Activated CD8-positive, alpha-beta memory T cell treated with anti-CD3 and anti-CD28 coated beads, Interleukin-2, amount 50 U/mL, for 24 hours (primary cell): ENCODE measurements around the gene PRSS2.
"Not testable (repeated sequence)": the region's sequence is repeated elsewhere in the genome, so short reads cannot be mapped to it uniquely, and the experiment has no call there.

ENCODE experiments used
- DNase-seq: peaks from one replicate; pipeline ENCODE4 v3.0.0-alpha.2; 2020; ENCODE audit errors: extremely low read depth

Gene PRSS2

DNA sequence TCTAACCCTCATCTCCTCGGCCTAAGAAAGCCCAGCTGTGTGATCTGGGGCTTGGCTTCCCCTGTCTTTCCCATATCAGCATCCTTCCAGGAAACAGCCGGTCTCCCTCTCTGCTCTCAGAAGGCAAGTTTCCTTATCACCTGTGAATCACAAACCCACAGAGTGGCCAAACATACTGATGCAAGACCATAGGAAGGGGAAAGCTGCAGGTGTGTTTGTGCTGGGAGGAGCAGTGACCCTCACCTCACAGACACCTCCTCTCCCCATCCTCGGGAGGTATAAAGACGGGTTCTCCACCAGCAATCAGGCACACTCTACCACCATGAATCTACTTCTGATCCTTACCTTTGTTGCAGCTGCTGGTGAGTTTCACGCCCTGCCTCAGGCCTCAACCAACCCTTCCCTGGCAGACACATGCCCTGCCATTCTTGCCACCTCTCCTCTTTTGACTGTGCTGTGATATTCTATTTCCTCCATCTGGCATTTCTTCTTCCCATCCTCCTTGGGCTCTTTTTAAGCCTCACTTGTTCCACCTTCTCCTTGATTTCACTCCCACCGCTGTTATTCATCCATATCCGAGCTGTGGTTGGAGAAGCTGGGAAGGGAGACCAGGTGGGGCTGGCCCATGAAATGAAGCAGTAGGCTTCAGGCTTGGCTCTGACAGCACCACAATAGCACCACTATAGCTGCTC lies at the start of gene PRSS2:
Gene PRSS2 (plus strand): TSS at position 310 of the 692 bp plus-strand sequence. CDS start 13 bp downstream, at position 323.
- DNase-seq, result no peak

- DNase-seq, result no peak
Observed at GRCh38 chr7:142720986-142721385, 49.8 kb upstream of the PRSS2 start.

GRCh38 chr7:142722248-142722794 lies 48.4 kb upstream of the PRSS2 start:
- DNase-seq, result no peak

DNA sequence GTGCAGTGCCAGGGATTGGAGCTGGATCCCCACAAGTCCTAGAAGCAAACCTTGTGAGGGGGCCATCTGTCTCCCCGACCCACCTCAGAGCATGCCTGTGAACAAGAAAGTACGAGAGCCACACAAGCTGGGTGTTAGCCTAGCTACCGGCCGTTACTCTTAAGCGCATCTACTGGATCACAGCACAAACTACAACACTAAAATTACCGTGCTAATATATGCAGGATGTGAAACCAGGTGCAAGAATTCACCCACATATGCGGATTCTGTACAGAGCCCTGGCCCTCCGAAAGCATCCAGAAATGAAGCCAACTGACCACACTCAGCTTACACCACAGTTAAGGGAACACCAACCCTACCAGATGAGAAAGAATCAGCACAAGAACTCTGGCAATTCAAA lies 37.5 kb upstream of the PRSS2 start:
- no peak for DNase-seq

DNA sequence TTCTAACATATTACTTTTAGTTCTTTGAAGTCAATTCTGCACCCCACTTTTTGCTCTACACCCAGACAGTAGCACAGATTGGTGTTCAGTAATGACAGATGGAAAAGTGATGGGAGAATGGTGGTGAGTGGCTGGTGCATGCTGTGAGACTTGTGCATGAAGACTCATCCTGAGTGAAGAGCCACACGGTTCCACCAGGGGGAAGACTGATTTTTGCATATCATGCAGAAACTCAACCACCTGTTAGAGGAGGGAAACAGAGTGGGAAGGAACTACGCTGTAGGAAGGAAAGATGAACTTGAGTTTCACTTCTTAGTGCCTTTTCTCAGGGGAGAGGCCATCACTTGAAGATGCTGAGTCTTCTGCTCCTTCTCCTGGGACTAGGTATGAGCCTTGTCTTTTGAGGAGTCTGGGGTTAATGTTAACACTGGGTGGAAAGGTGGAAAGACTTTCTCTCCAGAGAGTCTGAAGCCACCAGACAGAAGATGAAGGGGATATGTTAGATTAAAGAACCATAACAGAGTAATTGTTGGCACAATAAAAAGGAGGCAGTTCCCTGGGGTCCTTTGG lies 30.8 kb upstream of the PRSS2 start:
- DNase-seq, result no peak

GRCh38 chr7:142740786-142741185 lies 30.0 kb upstream of the PRSS2 start:
- DNase-seq, result no peak

DNA sequence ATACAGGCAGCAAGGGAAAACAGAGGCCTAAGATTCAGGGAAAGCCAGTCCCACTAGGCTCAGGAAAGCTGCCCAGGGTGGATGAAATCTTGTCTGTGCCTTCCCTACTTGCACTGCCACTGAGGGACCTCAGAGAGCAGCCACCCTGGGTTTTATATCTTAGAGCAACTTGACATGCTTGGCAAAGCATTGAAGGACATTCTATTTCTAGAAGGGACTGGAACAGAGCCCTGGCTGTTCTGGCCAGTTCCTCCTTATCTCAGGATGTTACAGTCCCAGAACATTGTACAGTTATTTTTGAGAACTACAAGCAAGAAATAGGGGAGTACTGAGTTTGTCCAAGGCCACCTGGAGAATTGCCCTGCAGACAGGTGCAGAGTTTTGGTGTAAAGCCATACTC lies 28.8 kb upstream of the PRSS2 start:
- not testable (repeated sequence) for DNase-seq

GRCh38 chr7:142745091-142745635 lies 25.6 kb upstream of the PRSS2 start:
- no peak for DNase-seq

DNA sequence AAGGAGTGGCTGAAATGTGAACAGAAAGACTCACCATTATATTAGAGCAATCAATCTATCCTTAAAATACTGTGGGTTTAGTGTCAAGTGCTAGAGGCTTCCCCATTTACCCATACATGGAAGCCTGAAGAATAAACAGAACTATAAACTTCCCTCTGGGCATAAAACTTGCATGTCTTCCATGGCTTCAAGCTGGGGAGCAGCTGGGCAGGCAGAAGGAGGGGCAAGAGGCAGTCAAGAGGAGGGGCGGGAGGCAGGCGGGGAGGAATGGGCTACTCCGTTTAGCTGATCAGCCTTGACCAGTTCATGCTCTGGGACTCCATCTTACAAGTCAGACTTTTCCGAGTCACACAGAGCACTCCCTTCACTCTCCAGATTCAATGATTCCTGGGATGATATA lies 25.0 kb upstream of the PRSS2 start:
- no peak for DNase-seq

DNA sequence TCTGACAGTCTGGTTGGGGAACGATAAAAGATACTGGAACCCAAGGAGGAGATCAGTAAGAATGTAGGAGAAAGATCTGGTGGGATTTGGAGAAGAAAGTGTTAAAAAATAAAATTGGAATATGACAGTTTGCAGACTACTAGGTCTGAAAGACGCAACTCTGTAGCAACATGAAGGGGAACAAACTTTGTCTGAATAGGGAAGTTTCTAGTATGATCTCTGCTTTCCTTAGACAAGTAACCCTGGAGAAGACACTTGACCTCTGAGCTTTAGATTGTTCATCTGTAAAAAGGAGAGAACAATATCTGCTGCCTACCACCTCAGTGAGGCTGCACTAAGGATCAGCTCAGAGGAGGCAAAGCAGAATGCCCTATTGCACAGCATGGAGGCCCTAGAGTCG lies 24.5 kb upstream of the PRSS2 start:
- DNase-seq, result no peak

DNA sequence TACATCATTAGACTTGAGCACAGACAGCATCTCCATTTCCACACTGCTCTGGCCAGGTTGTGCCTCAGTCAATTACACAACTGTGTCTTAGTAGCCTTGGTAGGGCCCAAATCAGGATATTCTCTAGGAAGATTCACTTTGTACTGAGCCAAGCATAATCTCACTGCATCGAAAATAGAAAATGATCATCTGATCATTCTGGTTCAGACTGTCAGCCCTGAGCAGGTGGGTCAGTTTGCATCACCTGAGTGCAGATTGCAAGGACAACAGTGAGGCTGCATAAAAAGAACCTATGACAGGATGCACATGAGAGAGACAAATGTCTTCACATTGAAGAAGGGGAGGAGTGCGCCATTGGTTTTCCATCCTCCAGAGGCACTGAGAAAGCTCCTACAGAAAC lies 22.4 kb upstream of the PRSS2 start:
- DNase-seq, result not testable (repeated sequence)

DNA sequence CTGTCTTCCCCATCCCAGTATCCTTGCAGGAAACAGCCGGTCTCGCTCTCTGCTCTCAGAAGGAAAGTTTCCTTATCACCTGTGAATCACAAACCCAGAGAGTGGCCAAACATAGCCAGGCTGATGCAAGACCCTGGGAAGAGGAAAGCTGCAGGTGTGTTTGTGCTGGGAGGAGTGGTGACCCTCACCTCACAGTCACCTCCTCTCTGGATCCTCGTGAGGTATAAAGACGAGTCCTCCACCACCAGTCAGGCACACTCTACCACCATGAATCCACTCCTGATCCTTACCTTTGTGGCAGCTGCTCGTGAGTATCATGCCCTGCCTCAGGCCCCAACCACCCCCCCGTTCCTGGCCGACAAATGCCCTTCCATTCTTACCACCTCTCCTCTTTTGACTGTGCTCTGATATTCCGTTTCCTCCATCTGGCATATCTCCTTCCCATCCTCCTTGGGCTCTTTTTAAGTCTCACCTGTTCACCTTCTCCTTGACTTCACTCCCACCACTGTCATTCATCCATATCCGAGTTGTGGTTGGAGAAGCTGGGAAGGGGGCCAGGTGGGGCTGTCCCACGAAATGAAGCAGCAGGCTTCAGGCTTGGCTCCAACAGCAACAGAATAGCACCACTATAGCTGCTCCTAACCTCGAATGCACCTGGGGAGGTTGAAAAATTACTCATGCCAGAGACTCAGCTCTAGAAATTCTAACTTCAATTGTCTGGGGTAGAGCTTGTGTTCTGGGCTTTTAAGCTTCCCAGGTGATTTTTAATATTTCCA lies 21.4 kb upstream of the PRSS2 start, which contains the start of gene PRSS1:
Gene PRSS1 (plus strand): TSS at position 255 of the 776 bp plus-strand sequence. CDS start 13 bp downstream, at position 268.
- no peak for DNase-seq

- DNase-seq, result no peak
Observed at GRCh38 chr7:142750321-142750938, 20.3 kb upstream of the PRSS2 start.

- DNase-seq, result not testable (repeated sequence)
Observed at GRCh38 chr7:142751526-142752175, 19.1 kb upstream of the PRSS2 start.

GRCh38 chr7:142752376-142753225 lies 18.2 kb upstream of the PRSS2 start:
- no peak for DNase-seq

DNA sequence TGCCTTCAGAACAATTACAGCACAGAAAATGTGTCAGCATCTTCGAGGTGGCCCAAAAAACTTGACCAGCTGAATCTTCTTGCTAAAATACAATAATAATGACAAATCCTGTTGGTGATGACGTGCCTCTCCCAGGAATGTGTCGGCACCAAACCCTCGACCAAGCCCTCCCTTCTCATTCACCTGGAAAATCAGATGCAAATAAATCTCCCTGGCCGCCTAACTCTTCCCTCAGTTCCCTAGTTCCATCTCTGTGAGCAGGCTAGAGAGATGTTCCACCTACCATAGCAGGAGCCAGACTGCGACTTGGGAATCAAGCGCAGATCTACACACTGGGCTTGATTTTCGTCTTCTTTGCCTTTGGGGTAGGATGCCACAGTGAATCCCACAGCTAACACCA lies 17.4 kb upstream of the PRSS2 start:
- no peak for DNase-seq

- DNase-seq, result not testable (repeated sequence)
Observed at GRCh38 chr7:142753925-142754491, 16.8 kb upstream of the PRSS2 start.

GRCh38 chr7:142754681-142755575 lies 15.8 kb upstream of the PRSS2 start:
- DNase-seq, result no peak

GRCh38 chr7:142758312-142758711 lies 12.5 kb upstream of the PRSS2 start:
- not testable (repeated sequence) for DNase-seq
